Stomach (tissue), 4 donors: ENCODE measurements around the gene TTC4.

Source experiments
- POLR2A ChIP-seq, 4 donors: fragments of 450-650 bp; IDR thresholded peaks; one replicate each; pipeline ENCODE4 v1.6.1; 2016; ENCODE audit warnings: antibody characterized with exemption in 4 of 4, control low read depth in 2 of 4, mild to moderate bottlenecking in 1 of 4, moderate library complexity in 1 of 4
- POLR2AphosphoS5 ChIP-seq, 3 donors: sonication (generic); formaldehyde crosslinking; IDR thresholded peaks; one replicate each; pipeline ENCODE4 v1.6.1; 2016; ENCODE audit warnings: antibody characterized with exemption in 3 of 3
- TF ChIP-seq, protein P1 (sequence below), 7 experiments: fragments of 450-650 bp in 4 of 7; fragments of 200-600 bp in 3 of 7; sonication (generic) in 3 of 7; IDR thresholded peaks; one replicate each; pipeline ENCODE4 v1.5.1; 2016 to 2019; ENCODE audit warnings: antibody characterized with exemption in 7 of 7, control low read depth in 2 of 7, mild to moderate bottlenecking in 1 of 7

DNA sequence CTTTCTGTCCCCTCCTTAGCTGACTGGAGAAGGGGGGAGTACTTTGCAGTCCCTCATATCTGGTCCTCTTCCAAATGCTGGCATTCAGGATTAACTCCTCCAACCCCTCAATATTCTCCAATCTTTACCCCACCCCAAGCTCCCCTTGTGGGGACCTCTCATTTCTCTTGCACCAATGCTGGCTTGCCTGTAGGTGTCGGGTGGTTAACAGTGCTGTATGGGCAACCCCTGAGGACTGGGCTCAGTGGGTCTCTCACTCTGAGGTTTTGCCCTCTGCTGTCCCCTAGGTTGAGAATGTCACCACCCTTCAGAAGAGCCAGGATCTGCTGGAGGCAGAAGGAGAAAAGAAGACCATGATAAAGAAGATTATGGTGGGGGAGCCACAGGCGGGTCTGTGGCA lies 47.1 kb upstream of the TTC4 start:
- TF ChIP-seq POLR2A (IDR thresholded peaks at IDR 0.05) (no peak), POLR2AphosphoS5 (IDR thresholded peaks at IDR 0.05) (no peak)
- TF ChIP-seq, protein P1, sequence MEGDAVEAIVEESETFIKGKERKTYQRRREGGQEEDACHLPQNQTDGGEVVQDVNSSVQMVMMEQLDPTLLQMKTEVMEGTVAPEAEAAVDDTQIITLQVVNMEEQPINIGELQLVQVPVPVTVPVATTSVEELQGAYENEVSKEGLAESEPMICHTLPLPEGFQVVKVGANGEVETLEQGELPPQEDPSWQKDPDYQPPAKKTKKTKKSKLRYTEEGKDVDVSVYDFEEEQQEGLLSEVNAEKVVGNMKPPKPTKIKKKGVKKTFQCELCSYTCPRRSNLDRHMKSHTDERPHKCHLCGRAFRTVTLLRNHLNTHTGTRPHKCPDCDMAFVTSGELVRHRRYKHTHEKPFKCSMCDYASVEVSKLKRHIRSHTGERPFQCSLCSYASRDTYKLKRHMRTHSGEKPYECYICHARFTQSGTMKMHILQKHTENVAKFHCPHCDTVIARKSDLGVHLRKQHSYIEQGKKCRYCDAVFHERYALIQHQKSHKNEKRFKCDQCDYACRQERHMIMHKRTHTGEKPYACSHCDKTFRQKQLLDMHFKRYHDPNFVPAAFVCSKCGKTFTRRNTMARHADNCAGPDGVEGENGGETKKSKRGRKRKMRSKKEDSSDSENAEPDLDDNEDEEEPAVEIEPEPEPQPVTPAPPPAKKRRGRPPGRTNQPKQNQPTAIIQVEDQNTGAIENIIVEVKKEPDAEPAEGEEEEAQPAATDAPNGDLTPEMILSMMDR (IDR thresholded peaks at IDR 0.05), result no peak
